ENCODE measurements around the gene ATP12A. TPM values are rescaled to one million over a fixed set of nuclear protein-coding genes. Genes with fewer than 3 reads are reported as not detected.

Gene ATP12A
- total RNA-seq, 1 donor from 2014 or later = not detected

DNA sequence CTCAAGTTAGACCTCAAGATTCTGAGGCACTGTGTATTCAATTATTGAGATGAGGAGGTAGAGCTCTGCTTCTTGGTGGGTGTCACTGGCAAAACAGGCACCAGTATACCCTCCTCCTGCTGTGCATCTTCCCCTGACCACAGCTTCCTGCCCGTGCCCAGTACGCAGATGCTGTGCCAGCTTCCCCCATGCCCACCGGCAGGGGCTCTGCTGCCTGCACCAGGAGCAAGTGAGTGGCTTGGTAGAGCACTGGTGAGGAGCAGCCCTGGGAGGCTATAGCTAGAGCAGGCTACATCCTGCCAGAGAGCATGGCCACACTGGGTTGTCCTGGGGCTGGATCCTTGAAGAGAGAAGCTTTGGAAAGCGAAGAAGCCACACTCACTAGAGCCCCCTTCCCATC lies 62.8 kb downstream of the ATP12A start:
- Mint-ChIP-seq H3K36me3 (ENCODE audit: unreplicated experiment) (no peaks in the 10 kb centered on the region), H3K27ac (ENCODE audit: unreplicated experiment) (no peak overlapping the region), H3K4me3 (ENCODE audit: unreplicated experiment) (no peak overlapping the region), H3K9me3 (ENCODE audit: unreplicated experiment) (no peaks in the 10 kb centered on the region), H3K4me1 (ENCODE audit: unreplicated experiment) (peaks cover 7% of the 10 kb centered on the region), H3K27me3 (ENCODE audit: unreplicated experiment) (peaks cover 19% of the 10 kb centered on the region)
- peak; percentile 75 for DNase-seq (ENCODE audit: extremely low spot score, unreplicated experiment)
- TF ChIP-seq, protein P1, sequence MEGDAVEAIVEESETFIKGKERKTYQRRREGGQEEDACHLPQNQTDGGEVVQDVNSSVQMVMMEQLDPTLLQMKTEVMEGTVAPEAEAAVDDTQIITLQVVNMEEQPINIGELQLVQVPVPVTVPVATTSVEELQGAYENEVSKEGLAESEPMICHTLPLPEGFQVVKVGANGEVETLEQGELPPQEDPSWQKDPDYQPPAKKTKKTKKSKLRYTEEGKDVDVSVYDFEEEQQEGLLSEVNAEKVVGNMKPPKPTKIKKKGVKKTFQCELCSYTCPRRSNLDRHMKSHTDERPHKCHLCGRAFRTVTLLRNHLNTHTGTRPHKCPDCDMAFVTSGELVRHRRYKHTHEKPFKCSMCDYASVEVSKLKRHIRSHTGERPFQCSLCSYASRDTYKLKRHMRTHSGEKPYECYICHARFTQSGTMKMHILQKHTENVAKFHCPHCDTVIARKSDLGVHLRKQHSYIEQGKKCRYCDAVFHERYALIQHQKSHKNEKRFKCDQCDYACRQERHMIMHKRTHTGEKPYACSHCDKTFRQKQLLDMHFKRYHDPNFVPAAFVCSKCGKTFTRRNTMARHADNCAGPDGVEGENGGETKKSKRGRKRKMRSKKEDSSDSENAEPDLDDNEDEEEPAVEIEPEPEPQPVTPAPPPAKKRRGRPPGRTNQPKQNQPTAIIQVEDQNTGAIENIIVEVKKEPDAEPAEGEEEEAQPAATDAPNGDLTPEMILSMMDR (IDR thresholded peaks at IDR 0.05) = no peak

DNA sequence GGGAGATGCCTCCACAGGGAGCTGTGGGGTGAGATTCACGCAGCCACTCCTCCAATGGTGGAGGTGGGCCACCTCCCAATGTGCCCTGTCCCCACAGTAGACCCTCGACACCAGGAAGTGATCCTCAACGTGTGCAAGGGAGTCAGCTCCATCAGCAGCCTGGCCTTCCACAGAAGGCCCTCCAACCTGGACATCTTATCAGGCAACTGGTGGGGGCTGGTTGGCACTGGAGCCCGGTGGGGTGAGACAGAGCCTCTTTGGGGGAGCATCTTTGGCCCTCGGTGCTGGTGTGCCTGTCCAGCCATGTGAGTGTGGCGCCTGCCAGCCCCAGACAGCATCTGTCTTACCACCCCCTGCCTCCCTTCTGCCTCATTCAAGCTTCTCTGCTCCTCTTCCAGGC lies 64.0 kb downstream of the ATP12A start:
- H3K36me3 Mint-ChIP-seq (ENCODE audit: unreplicated experiment) = no peaks in the 10 kb centered on the region
- TF ChIP-seq, protein P1 (IDR thresholded peaks at IDR 0.05) = no peak
- no peaks in the 10 kb centered on the region for H3K9me3 Mint-ChIP-seq (ENCODE audit: unreplicated experiment)
- peaks cover 30% of the 10 kb centered on the region for H3K27me3 Mint-ChIP-seq (ENCODE audit: unreplicated experiment)
- H3K27ac Mint-ChIP-seq (ENCODE audit: unreplicated experiment) = no peak overlapping the region
- peak; percentile 72 for DNase-seq (ENCODE audit: extremely low spot score, unreplicated experiment)
- no peak overlapping the region for H3K4me3 Mint-ChIP-seq (ENCODE audit: unreplicated experiment)
- H3K4me1 Mint-ChIP-seq (ENCODE audit: unreplicated experiment) = peaks cover 10% of the 10 kb centered on the region

DNA sequence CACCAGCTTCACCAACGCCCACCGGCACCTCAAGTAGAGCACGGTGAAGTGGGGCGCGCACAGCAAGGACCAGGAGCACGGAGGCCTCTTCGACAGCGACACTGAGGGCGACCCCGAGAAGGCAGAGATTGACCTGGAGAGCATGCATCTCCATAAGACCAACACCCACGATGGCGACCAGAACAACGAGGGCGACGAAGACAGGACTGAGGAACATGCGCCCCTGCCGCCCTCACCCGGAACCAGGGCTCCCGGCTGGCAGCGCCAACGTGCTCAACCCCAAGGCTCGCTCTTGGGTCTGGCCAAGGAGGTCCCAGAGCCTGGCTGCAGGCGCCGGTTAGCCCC lies 65.3 kb downstream of the ATP12A start:
- peak; percentile 79 for DNase-seq (ENCODE audit: extremely low spot score, unreplicated experiment)
- H3K9me3 Mint-ChIP-seq (ENCODE audit: unreplicated experiment) = no peaks in the 10 kb centered on the region
- H3K4me3 Mint-ChIP-seq (ENCODE audit: unreplicated experiment) = no peak overlapping the region
- H3K27me3 Mint-ChIP-seq (ENCODE audit: unreplicated experiment) = peaks cover 42% of the 10 kb centered on the region
- H3K4me1 Mint-ChIP-seq (ENCODE audit: unreplicated experiment) = peaks cover 10% of the 10 kb centered on the region
- no peak overlapping the region for H3K27ac Mint-ChIP-seq (ENCODE audit: unreplicated experiment)
- no peaks in the 10 kb centered on the region for H3K36me3 Mint-ChIP-seq (ENCODE audit: unreplicated experiment)
- TF ChIP-seq, protein P1 (IDR thresholded peaks at IDR 0.05) = no peak

DNA sequence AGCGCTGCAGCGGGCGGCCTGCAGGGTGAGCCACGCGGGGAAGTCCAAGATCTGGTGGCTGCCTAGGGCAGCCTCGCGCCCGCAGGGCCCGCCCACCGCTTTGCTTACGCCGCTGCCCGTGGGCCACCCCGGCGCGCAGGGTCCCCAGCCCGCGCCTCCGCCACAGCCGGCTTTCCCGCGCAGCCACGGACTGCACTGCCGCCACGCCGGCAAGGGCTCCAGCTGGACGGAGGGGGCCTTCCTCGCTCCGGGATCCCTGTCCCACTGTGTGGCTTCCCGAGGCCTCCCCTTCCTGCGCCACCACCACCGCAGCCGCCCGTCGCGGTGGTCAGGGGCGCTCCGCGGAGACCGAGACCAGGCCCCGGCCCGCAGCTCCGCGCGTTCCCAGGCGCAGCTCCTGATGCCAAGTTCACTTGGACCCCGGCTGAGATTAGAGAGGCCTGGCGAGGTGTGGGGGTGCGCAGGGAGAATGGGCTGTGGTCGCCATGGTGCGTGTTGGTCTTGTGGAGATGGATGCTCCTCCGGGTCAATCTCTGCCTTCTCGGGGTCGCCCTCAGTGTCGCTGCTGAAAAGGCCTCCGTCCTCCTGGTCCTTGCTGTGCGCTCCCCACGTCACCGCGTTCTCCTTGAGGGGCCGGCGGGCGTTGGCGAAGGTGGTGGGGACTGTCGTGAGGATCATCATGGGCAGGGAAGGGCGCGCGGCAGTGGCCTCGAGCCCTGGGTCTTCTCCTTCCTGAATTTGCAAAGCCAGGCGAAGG lies 65.8 kb downstream of the ATP12A start:
- H3K9me3 Mint-ChIP-seq (ENCODE audit: unreplicated experiment) = no peaks in the 10 kb centered on the region
- H3K27me3 Mint-ChIP-seq (ENCODE audit: unreplicated experiment) = peaks cover 47% of the 10 kb centered on the region
- H3K36me3 Mint-ChIP-seq (ENCODE audit: unreplicated experiment) = no peaks in the 10 kb centered on the region
- no peak overlapping the region for H3K27ac Mint-ChIP-seq (ENCODE audit: unreplicated experiment)
- peak; percentile 78 for DNase-seq (ENCODE audit: extremely low spot score, unreplicated experiment)
- H3K4me3 Mint-ChIP-seq (ENCODE audit: unreplicated experiment) = no peak overlapping the region
- H3K4me1 Mint-ChIP-seq (ENCODE audit: unreplicated experiment) = peaks cover 10% of the 10 kb centered on the region
- TF ChIP-seq, protein P1 (IDR thresholded peaks at IDR 0.05) = no peak

DNA sequence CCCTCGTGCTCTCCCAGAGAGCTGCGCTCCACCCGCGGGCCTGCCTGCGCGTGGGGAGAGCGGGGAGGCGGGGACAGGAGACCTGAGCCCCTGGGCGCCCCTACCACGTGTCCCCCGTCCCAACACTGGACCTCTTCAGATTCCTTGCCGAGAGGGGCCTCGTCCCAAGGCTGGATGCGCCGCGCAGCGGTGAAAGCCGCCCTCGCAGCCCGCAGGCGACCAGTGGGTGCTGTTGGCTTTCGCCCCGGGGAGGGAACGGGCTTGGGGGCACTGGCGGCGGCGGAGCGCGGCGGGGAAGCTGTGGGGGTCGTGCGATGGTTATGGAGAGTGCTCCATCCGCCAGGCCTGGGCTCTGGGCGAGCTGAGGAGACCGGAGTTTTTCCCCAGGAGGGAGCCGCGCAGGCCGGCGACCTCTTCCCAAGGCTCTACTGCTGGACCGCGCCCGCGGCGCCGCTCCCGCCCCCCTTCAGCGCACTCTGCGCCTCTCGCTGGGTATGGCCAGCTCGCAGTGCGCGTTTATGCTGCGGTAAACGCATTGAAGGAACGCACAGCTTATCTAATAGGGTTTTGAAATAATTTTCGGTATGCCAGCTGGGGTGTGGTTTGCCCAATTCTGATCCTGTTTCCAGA lies 66.5 kb downstream of the ATP12A start:
- Mint-ChIP-seq H3K27ac (ENCODE audit: unreplicated experiment) (no peak overlapping the region), H3K27me3 (ENCODE audit: unreplicated experiment) (peaks cover 52% of the 10 kb centered on the region), H3K4me1 (ENCODE audit: unreplicated experiment) (peaks cover 10% of the 10 kb centered on the region), H3K9me3 (ENCODE audit: unreplicated experiment) (no peaks in the 10 kb centered on the region), H3K4me3 (ENCODE audit: unreplicated experiment) (peak overlapping the region; percentile 74), H3K36me3 (ENCODE audit: unreplicated experiment) (no peaks in the 10 kb centered on the region)
- DNase-seq (ENCODE audit: extremely low spot score, unreplicated experiment) = peak; percentile 83
- TF ChIP-seq, protein P1 (IDR thresholded peaks at IDR 0.05) = no peak
